SK-N-SH (cell line): ENCODE measurements around the gene RCBTB2. TPM values are rescaled to one million over a fixed set of nuclear protein-coding genes. Genes with fewer than 3 reads are reported as not detected.

Source experiments
- CTCF ChIA-PET: fragments of 300-600, 350-600 bp; formaldehyde crosslinking; extraction: SDS; loops from one replicate; lab custom pipeline; 2021; lab: Yijun Ruan, JAX
- POLR2A ChIA-PET: fragments of 350-600 bp; sonication (Branson Sonifier 250); formaldehyde crosslinking; extraction: SDS; loops from one replicate; lab custom pipeline; 2020; ENCODE audit warnings: antibody characterized with exemption, inconsistent platforms; lab: Yijun Ruan, JAX
- DNase-seq: peaks from one replicate; pipeline ENCODE4 v3.0.0; 2012
- H2AFZ ChIP-seq: fragments of 200-600 bp; sonication (generic); 2 replicates; pipeline ENCODE4 v1.8.1; 2016; ENCODE audit warnings: antibody characterized with exemption, mild to moderate bottlenecking, low read depth
- H3F3A ChIP-seq: fragments of 200-600 bp; sonication (generic); replicated peaks from 2 replicates; pipeline ENCODE3; 2016; ENCODE audit warnings: antibody characterized with exemption, mild to moderate bottlenecking; ENCODE audit not compliant: insufficient read depth
- H3K27ac ChIP-seq, 2 experiments: fragments of 200-500 bp in 1 of 2; fragments of 200-600 bp in 1 of 2; sonication (Bioruptor generic) in 1 of 2; sonication (generic), shearing (Covaris generic) in 1 of 2; 2 replicates each; pipeline versions ENCODE4 v1.5.1 to v1.6.1; 2014 to 2016; ENCODE audit warnings: low read depth in 2 of 2, inconsistent platforms in 1 of 2, low read length in 1 of 2, mild to moderate bottlenecking in 1 of 2, mixed read lengths in 1 of 2
- H3K27me3 ChIP-seq: fragments of 200-600 bp; sonication (generic), shearing (Covaris generic); 2 replicates; pipeline ENCODE4 v1.6.1; 2016; ENCODE audit warnings: mixed run types; ENCODE audit not compliant: insufficient read depth
- H3K36me3 ChIP-seq, 2 experiments: fragments of 200-500 bp in 1 of 2; fragments of 200-600 bp in 1 of 2; sonication (Bioruptor generic) in 1 of 2; sonication (generic) in 1 of 2; replicated peaks in 1 of 2; 2 replicates each; pipeline versions ENCODE3 to v1.5.1; 2014 to 2016; ENCODE audit warnings: low read length in 1 of 2, mild to moderate bottlenecking in 1 of 2; ENCODE audit not compliant: insufficient read depth in 2 of 2, control insufficient read depth in 1 of 2
- H3K4me1 ChIP-seq, 2 experiments: fragments of 200-500 bp in 1 of 2; fragments of 200-600 bp in 1 of 2; sonication (Bioruptor generic) in 1 of 2; sonication (generic), shearing (Covaris generic) in 1 of 2; 2 replicates each; pipeline versions ENCODE4 v1.5.1 to v1.6.1; 2014 to 2016; ENCODE audit warnings: low read depth in 1 of 2, low read length in 1 of 2, mixed run types in 1 of 2; ENCODE audit not compliant: insufficient read depth in 2 of 2, control insufficient read depth in 1 of 2
- H3K4me2 ChIP-seq: fragments of 200-600 bp; sonication (generic), shearing (Covaris generic); 2 replicates; pipeline ENCODE4 v1.6.1; 2017; ENCODE audit warnings: mixed run types
- H3K4me3 ChIP-seq, 2 experiments: fragments of 200-500 bp in 1 of 2; fragments of 200-600 bp in 1 of 2; sonication (Bioruptor generic) in 1 of 2; sonication (generic), shearing (Covaris generic) in 1 of 2; 2 replicates each; pipeline versions ENCODE4 v1.5.1 to v1.8.1; 2014 to 2016; ENCODE audit warnings: low read depth in 2 of 2, inconsistent platforms in 1 of 2, low read length in 1 of 2, mild to moderate bottlenecking in 1 of 2, mixed read lengths in 1 of 2, moderate library complexity in 1 of 2
- H3K79me2 ChIP-seq: fragments of 200-600 bp; sonication (generic); 2 replicates; pipeline ENCODE4 v1.8.1; 2017; ENCODE audit warnings: mild to moderate bottlenecking; ENCODE audit not compliant: insufficient read depth
- H3K9ac ChIP-seq: fragments of 200-600 bp; sonication (generic); 2 replicates; pipeline ENCODE4 v1.6.1; 2017; ENCODE audit warnings: mixed run types
- H3K9me2 ChIP-seq: fragments of 200-600 bp; sonication (generic); 2 replicates; pipeline ENCODE4 v1.6.1; 2017; ENCODE audit warnings: mixed run types
- H3K9me3 ChIP-seq: fragments of 200-600 bp; sonication (generic); 2 replicates; pipeline ENCODE4 v1.6.1; 2017; ENCODE audit warnings: mixed run types, mild to moderate bottlenecking, moderate library complexity
- H4K20me1 ChIP-seq: fragments of 200-600 bp; sonication (generic); 2 replicates; pipeline ENCODE4 v1.6.1; 2017; ENCODE audit warnings: mild to moderate bottlenecking, mixed run types; ENCODE audit not compliant: insufficient read depth
- FOXM1 ChIP-seq: IDR thresholded peaks from 2 replicates; pipeline ENCODE4 v1.4.0; 2012; ENCODE audit warnings: low read depth, mild to moderate bottlenecking
- MAX ChIP-seq: IDR thresholded peaks from 2 replicates; pipeline ENCODE4 v1.4.0; 2012; ENCODE audit warnings: low read depth
- MEF2A ChIP-seq: IDR thresholded peaks from 2 replicates; pipeline ENCODE4 v1.4.0; 2012; ENCODE audit warnings: low read depth, borderline replicate concordance
- MXI1 ChIP-seq: IDR thresholded peaks from 2 replicates; pipeline ENCODE4 v1.6.1; 2012; ENCODE audit warnings: mild to moderate bottlenecking, low read depth, low read length, improper control_type of control experiment
- NRF1 ChIP-seq: IDR thresholded peaks from 2 replicates; pipeline ENCODE4 v1.6.1; 2012; ENCODE audit warnings: low read depth, mild to moderate bottlenecking, low read length
- POLR2AphosphoS5 ChIP-seq: IDR thresholded peaks from 2 replicates; pipeline ENCODE4 v1.6.1; 2012; ENCODE audit warnings: low read depth, low read length
- RAD21 ChIP-seq: IDR thresholded peaks from 2 replicates; pipeline ENCODE4 v1.6.1; 2012; ENCODE audit warnings: mild to moderate bottlenecking, low read length
- REST ChIP-seq: IDR thresholded peaks from 2 replicates; pipeline ENCODE4 v1.6.1; 2012; ENCODE audit warnings: mild to moderate bottlenecking, low read depth, low read length, moderate library complexity
- SIN3A ChIP-seq: IDR thresholded peaks from 2 replicates; pipeline ENCODE4 v1.6.1; 2012; ENCODE audit warnings: low read depth, mild to moderate bottlenecking, low read length, moderate library complexity, borderline replicate concordance
- SMC3 ChIP-seq: IDR thresholded peaks from 2 replicates; pipeline ENCODE4 v1.6.1; 2012; ENCODE audit warnings: low read depth, low read length, improper control_type of control experiment
- YY1 ChIP-seq: IDR thresholded peaks from 2 replicates; pipeline ENCODE4 v1.4.0; 2012; ENCODE audit warnings: low read depth, mild to moderate bottlenecking
- WGBS: methylation state at CpG from one replicate; pipeline ENCODE4 v1.1.6; 2017; ENCODE audit warnings: low lambda C conversion rate; 5-methylcytosine and 5-hydroxymethylcytosine counted together
- polyA plus RNA-seq, 3 experiments: library from polyadenylated mRNA; depleted of rRNA; stranded (reverse); fragments of >200 nt; gene quantifications; 2 replicates each; pipeline ENCODE4 v1.2.3, GENCODE V29; 2012
- TF ChIP-seq, protein P1 (sequence below): IDR thresholded peaks from 2 replicates; pipeline ENCODE4 v1.4.0; 2012; ENCODE audit warnings: low read depth, borderline replicate concordance
- TF ChIP-seq, protein P2 (sequence below): fragments of 150-350 bp; IDR thresholded peaks from 2 replicates; pipeline ENCODE4 v1.6.1; 2016; ENCODE audit warnings: mild to moderate bottlenecking, low read depth, low read length

The RCBTB2 gene
- polyA plus RNA-seq, 1 of the 3 experiments (the other 2 are of a cell fraction) = 2.8 TPM

DNA sequence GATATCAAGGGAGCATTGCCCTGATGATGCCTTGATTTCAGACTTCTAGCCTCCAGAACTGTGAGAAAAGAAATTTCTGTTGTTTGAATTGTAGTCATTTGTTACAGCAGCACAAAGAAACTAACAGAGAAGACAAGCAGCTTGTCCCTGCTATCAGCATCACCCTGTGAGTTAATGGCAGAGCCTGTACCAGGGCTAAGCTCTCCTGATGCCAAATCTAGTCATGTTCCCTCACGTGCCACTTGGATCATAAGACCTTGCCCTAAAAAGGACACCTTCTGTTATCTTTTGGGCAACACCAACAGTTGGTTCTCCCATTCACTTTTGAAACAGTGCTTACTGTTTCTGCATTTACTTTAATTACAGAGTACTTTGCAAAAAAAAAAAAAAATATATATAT lies 14.8 kb downstream of the RCBTB2 start:
- no peaks in the 10 kb centered on the region for H3K4me1 ChIP-seq
- no peaks in the 10 kb centered on the region for H4K20me1 ChIP-seq
- H3K4me2 ChIP-seq = no peak overlapping the region
- 83% methylated on average over 1 of the region's 1 CpG for WGBS
- TF ChIP-seq, protein P1, sequence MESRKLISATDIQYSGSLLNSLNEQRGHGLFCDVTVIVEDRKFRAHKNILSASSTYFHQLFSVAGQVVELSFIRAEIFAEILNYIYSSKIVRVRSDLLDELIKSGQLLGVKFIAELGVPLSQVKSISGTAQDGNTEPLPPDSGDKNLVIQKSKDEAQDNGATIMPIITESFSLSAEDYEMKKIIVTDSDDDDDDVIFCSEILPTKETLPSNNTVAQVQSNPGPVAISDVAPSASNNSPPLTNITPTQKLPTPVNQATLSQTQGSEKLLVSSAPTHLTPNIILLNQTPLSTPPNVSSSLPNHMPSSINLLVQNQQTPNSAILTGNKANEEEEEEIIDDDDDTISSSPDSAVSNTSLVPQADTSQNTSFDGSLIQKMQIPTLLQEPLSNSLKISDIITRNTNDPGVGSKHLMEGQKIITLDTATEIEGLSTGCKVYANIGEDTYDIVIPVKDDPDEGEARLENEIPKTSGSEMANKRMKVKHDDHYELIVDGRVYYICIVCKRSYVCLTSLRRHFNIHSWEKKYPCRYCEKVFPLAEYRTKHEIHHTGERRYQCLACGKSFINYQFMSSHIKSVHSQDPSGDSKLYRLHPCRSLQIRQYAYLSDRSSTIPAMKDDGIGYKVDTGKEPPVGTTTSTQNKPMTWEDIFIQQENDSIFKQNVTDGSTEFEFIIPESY = no peak
- TF ChIP-seq NRF1 (no peak), YY1 (no peak), MAX (no peak)
- no peak overlapping the region for H3K9ac ChIP-seq
- H3K4me3 ChIP-seq = no peak overlapping the region
- no peaks in the 10 kb centered on the region for H3K27me3 ChIP-seq
- H3F3A ChIP-seq = no peaks in the 10 kb centered on the region
- no peak overlapping the region for H2AFZ ChIP-seq
- no peaks in the 10 kb centered on the region for H3K36me3 ChIP-seq
- H3K79me2 ChIP-seq = no peaks in the 10 kb centered on the region
- H3K27ac ChIP-seq = no peak overlapping the region
- no peaks in the 10 kb centered on the region for H3K9me3 ChIP-seq
- no peak for DNase-seq
- no peaks in the 10 kb centered on the region for H3K9me2 ChIP-seq
- ChIA-PET CTCF (no interaction called here), POLR2A (no interaction called here)

GRCh38 chr13:48515732-48516131 lies 17.1 kb downstream of the RCBTB2 start:
- no peak for DNase-seq
- 96% methylated on average over 6 of the region's 6 CpGs for WGBS
- H2AFZ ChIP-seq = no peak overlapping the region
- POLR2A ChIA-PET = no interaction called here
- H3K27me3 ChIP-seq = no peaks in the 10 kb centered on the region
- H3K9me2 ChIP-seq = no peaks in the 10 kb centered on the region
- CTCF ChIA-PET = interaction anchor here (1.2 kb wide), 1 partner anchor 18 kb away, joined by 3 read pairs; no protein-coding TSS in a partner anchor
- no peaks in the 10 kb centered on the region for H3K79me2 ChIP-seq
- no peaks in the 10 kb centered on the region for H4K20me1 ChIP-seq
- H3K4me1 ChIP-seq = peaks cover 0 to 2% of the 10 kb centered on the region in 2 experiments; a peak in 1 of 4 replicates
- peaks cover 0 to 5% of the 10 kb centered on the region in 2 experiments for H3K36me3 ChIP-seq
- no peak overlapping the region for H3K4me2 ChIP-seq
- no peaks in the 10 kb centered on the region for H3K9me3 ChIP-seq
- TF ChIP-seq MEF2A (no peak), FOXM1 (no peak)
- TF ChIP-seq, protein P1 = no peak
- H3K4me3 ChIP-seq = no peak overlapping the region
- H3K27ac ChIP-seq = no peak overlapping the region
- no peak overlapping the region for H3K9ac ChIP-seq
- no peaks in the 10 kb centered on the region for H3F3A ChIP-seq

GRCh38 chr13:48514793-48515192 lies 18.1 kb downstream of the RCBTB2 start:
- Histone ChIP-seq H3K27ac (no peak overlapping the region), H3F3A (no peaks in the 10 kb centered on the region), H3K9me2 (no peaks in the 10 kb centered on the region), H3K79me2 (no peaks in the 10 kb centered on the region), H3K9ac (no peak overlapping the region), H2AFZ (no peak overlapping the region), H3K4me3 (no peak overlapping the region), H3K36me3 (peaks cover 0 to 5% of the 10 kb centered on the region in 2 experiments), H3K4me1 (peaks cover 0 to 2% of the 10 kb centered on the region in 2 experiments; a peak in 1 of 4 replicates), H3K27me3 (no peaks in the 10 kb centered on the region), H4K20me1 (no peaks in the 10 kb centered on the region), H3K4me2 (no peak overlapping the region), H3K9me3 (no peaks in the 10 kb centered on the region)
- ChIA-PET CTCF (interaction anchor here (0.9 to 1.2 kb wide), 2 partner anchors 17 to 420 kb away, joined by 3 to 4 read pairs; partner anchors contain the start of gene MED4), POLR2A (no interaction called here)
- no peak for DNase-seq
- WGBS = 96% methylated on average over 4 of the region's 4 CpGs
- TF ChIP-seq SMC3 (no peak), SIN3A (no peak), RAD21 (no peak), MXI1 (no peak), REST (no peak), POLR2AphosphoS5 (no peak)
- TF ChIP-seq, protein P2, sequence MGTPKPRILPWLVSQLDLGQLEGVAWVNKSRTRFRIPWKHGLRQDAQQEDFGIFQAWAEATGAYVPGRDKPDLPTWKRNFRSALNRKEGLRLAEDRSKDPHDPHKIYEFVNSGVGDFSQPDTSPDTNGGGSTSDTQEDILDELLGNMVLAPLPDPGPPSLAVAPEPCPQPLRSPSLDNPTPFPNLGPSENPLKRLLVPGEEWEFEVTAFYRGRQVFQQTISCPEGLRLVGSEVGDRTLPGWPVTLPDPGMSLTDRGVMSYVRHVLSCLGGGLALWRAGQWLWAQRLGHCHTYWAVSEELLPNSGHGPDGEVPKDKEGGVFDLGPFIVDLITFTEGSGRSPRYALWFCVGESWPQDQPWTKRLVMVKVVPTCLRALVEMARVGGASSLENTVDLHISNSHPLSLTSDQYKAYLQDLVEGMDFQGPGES = no peak
